Esophagus muscularis mucosa (tissue), 4 donors: ENCODE data around the gene NEK11. TPM values are rescaled to one million over a fixed set of nuclear protein-coding genes. Genes with fewer than 3 reads are reported as not detected.
"Not testable (repeated sequence)": the region's sequence is repeated elsewhere in the genome, so short reads cannot be mapped to it uniquely, and the experiment has no call there.

Source experiments
- DNase-seq: peaks from one replicate; pipeline ENCODE4 v3.0.0-alpha.2; 2017; ENCODE audit errors: extremely low spot score
- H3K27ac ChIP-seq, 4 donors: fragments of 200-600 bp; sonication (generic); replicated peaks in 1 of 4; 1 replicate in 3 of 4; 2 replicates in 1 of 4; pipeline ENCODE4 v1.5.1; 2016 to 2019; ENCODE audit warnings: mild to moderate bottlenecking in 1 of 4
- H3K27me3 ChIP-seq, 4 donors: fragments of 200-600 bp; sonication (generic); one replicate each; pipeline versions ENCODE4 v1.5.1 to v1.6.0; 2016 to 2019
- H3K36me3 ChIP-seq, 4 donors: fragments of 200-600 bp; sonication (generic); one replicate each; pipeline ENCODE4 v1.5.1; 2016 to 2019
- H3K4me1 ChIP-seq, 4 donors: fragments of 200-600 bp; sonication (generic); one replicate each; pipeline ENCODE4 v1.5.1; 2016 to 2019
- H3K4me3 ChIP-seq, 4 donors: fragments of 200-600 bp; sonication (generic); 1 replicate in 2 of 4; 2 replicates in 2 of 4; pipeline ENCODE4 v1.5.1; 2016 to 2019; ENCODE audit warnings: mild to moderate bottlenecking in 4 of 4, moderate library complexity in 1 of 4
- H3K9me3 ChIP-seq, 4 donors: fragments of 200-600 bp; sonication (generic); 1 replicate in 3 of 4; 2 replicates in 1 of 4; pipeline ENCODE4 v1.5.1; 2016 to 2019
- EP300 ChIP-seq: sonication (generic); formaldehyde crosslinking; IDR thresholded peaks from one replicate; pipeline ENCODE4 v1.6.1; 2017; ENCODE audit warnings: antibody characterized with exemption
- POLR2A ChIP-seq: fragments of 450-650 bp; IDR thresholded peaks from one replicate; pipeline ENCODE4 v1.6.1; 2017; ENCODE audit warnings: antibody characterized with exemption, moderate library complexity, mild to moderate bottlenecking, low read depth
- POLR2AphosphoS5 ChIP-seq, 2 donors: sonication (generic); formaldehyde crosslinking; IDR thresholded peaks; one replicate each; pipeline ENCODE4 v1.6.1; 2017; ENCODE audit warnings: antibody characterized with exemption in 2 of 2
- WGBS: methylation state at CpG from one replicate; pipeline ENCODE4 v1.1.5; 2018; 5-methylcytosine and 5-hydroxymethylcytosine counted together
- intact Hi-C: fragments of 100-400 bp; cut with DNase I; formaldehyde crosslinking; loops from one replicate; pipeline ENCODE4 v1.15.1; 2023
- total RNA-seq, 4 donors: library from RNA; depleted of rRNA; stranded (reverse); fragments of >200 nt; gene quantifications; one replicate each; pipeline versions ENCODE4 v1.1.0 to v1.2.1, GENCODE V29; 2016
- TF ChIP-seq, protein P1 (sequence below), 3 experiments: fragments of 200-600 bp in 2 of 3; fragments of 450-650 bp in 1 of 3; sonication (generic) in 2 of 3; IDR thresholded peaks; one replicate each; pipeline ENCODE4 v1.5.1; 2017 to 2019; ENCODE audit warnings: antibody characterized with exemption in 3 of 3, mild to moderate bottlenecking in 2 of 3, moderate library complexity in 1 of 3

NEK11 gene
- total RNA-seq, 4 donors from 2014 or later = 5.4 to 12.0 (median 6.8) TPM

DNA sequence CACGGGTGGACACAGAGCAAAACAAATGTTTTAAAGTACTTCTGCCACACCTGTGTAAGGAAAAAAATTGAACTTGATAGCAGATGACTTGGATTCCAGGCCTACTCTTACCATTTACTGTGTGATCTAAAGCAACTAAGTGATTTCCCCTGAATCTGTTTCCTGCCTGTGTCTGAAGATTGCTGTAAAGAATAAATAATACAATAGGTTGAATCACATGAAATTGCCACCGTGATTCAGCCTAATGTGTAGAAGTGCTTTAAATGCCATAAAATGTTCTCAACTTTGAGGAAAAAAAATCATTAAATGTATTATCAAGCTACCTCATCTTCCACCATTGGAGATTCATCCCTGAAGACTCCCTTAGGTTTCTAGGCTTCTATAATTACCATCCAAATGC, 327.3 kb downstream of the NEK11 start:
- Histone ChIP-seq H3K4me1 (peaks cover 0 to 9% (median 4%) of the 10 kb centered on the region in 4 donors), H3K4me3 (no peak overlapping the region), H3K9me3 (no peaks in the 10 kb centered on the region), H3K27me3 (no peaks in the 10 kb centered on the region), H3K27ac (no peak overlapping the region), H3K36me3 (no peaks in the 10 kb centered on the region)
- DNase-seq = no peak
- WGBS = 71% methylated on average over 2 of the region's 2 CpGs
- intact Hi-C loops = no loop called here
- no peak for TF ChIP-seq EP300
- TF ChIP-seq, protein P1, sequence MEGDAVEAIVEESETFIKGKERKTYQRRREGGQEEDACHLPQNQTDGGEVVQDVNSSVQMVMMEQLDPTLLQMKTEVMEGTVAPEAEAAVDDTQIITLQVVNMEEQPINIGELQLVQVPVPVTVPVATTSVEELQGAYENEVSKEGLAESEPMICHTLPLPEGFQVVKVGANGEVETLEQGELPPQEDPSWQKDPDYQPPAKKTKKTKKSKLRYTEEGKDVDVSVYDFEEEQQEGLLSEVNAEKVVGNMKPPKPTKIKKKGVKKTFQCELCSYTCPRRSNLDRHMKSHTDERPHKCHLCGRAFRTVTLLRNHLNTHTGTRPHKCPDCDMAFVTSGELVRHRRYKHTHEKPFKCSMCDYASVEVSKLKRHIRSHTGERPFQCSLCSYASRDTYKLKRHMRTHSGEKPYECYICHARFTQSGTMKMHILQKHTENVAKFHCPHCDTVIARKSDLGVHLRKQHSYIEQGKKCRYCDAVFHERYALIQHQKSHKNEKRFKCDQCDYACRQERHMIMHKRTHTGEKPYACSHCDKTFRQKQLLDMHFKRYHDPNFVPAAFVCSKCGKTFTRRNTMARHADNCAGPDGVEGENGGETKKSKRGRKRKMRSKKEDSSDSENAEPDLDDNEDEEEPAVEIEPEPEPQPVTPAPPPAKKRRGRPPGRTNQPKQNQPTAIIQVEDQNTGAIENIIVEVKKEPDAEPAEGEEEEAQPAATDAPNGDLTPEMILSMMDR (IDR thresholded peaks at IDR 0.05) = no peak
- no peak for TF ChIP-seq POLR2AphosphoS5 (IDR thresholded peaks at IDR 0.05)
- no peak for TF ChIP-seq POLR2A

DNA sequence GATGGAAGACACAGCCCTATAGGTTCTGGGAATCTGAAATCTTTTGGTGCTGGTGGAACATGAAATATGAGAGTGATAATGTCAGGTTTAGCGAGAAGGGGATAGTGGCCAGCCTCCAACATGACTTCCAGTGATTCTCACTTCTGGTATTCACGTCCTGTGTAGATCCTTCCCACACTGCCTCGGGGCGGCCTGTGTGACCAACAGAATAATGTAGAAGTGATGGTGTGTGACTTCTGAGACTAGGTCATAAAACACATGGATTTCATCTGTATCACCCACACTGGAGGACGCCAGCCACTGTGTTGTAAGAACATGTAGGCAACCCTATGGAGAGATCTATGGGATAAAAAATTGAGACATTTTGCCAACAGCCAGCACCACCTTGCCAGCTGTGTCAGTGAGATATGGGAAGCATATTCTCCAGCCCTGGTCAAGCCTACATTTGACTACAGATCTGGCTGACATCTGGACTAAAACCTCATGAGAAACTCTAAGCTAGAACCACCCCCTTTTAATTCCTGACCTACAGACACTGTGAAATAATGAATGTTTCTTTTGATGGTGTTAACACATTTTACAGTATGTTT, 329.4 kb downstream of the NEK11 start:
- Histone ChIP-seq H3K36me3 (no peaks in the 10 kb centered on the region), H3K4me1 (peaks cover 0 to 9% (median 2%) of the 10 kb centered on the region in 4 donors), H3K27me3 (no peaks in the 10 kb centered on the region), H3K9me3 (no peaks in the 10 kb centered on the region), H3K4me3 (no peak overlapping the region), H3K27ac (no peak overlapping the region)
- 85% methylated on average over 5 of the region's 5 CpGs for WGBS
- intact Hi-C loops = no loop called here
- TF ChIP-seq POLR2A = no peak
- no peak for TF ChIP-seq POLR2AphosphoS5 (IDR thresholded peaks at IDR 0.05)
- TF ChIP-seq, protein P1 (IDR thresholded peaks at IDR 0.05) = no peak
- no peak for TF ChIP-seq EP300
- no peak for DNase-seq

DNA sequence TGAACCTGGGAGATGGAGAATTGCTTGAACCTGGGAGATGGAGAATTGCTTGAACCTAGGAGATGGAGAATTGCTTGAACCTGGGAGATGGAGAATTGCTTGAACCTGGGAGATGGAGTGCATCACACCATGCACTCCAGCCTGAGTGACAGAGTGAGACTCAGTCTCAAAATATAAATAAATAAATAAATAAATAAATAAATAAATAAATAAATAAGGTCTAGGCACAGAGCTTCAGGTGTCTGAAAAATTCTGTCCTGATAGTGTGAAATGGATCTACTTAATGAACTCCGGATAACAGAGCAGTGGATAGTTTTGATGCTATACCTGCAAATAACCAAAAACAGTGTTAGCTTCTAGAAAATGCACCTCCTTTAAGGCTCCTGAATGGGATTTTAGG, 330.6 kb downstream of the NEK11 start:
- no peaks in the 10 kb centered on the region for H3K27me3 ChIP-seq
- peaks cover 8 to 20% (median 10%) of the 10 kb centered on the region in 4 donors for H3K4me1 ChIP-seq
- TF ChIP-seq POLR2AphosphoS5 (IDR thresholded peaks at IDR 0.05) = no peak
- H3K9me3 ChIP-seq = no peaks in the 10 kb centered on the region
- DNase-seq = no peak
- H3K27ac ChIP-seq = no peak overlapping the region
- WGBS = 96% methylated on average over 1 of the region's 1 CpG
- H3K36me3 ChIP-seq = no peaks in the 10 kb centered on the region
- no peak overlapping the region for H3K4me3 ChIP-seq
- intact Hi-C loops = no loop called here

DNA sequence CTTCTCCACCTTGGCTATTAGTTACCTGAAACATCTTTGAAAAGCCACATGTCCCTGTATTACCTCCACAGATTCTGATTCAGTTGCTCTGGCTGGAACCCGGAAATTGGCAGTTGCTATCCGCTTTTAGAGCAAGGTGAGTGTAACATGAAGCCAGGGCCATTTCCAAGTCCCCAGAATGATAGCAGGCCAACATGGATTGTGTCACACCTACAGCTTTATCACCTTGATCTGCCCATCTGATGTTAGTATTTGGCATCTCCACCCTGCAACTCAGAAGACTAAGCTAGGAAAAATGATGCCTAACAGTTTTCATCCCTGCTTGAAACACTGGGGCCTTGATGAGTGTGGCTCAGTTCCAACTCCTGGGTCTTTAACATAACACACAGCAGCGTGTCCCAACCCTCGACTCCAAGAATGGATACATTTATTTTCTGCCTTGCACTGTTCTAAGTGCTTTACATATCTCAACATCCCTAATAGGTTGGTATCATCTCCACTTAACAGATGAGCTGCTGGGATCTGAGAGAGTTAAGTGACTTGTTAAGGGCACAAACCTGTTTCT, 333.6 kb downstream of the NEK11 start:
- no peaks in the 10 kb centered on the region for H3K9me3 ChIP-seq
- intact Hi-C loops = no loop called here
- H3K27ac ChIP-seq = no peak overlapping the region
- H3K36me3 ChIP-seq = no peaks in the 10 kb centered on the region
- DNase-seq = no peak
- TF ChIP-seq, protein P1 (IDR thresholded peaks at IDR 0.05) = no peak
- TF ChIP-seq POLR2A = no peak
- no peak for TF ChIP-seq EP300
- no peak for TF ChIP-seq POLR2AphosphoS5 (IDR thresholded peaks at IDR 0.05)
- H3K27me3 ChIP-seq = no peaks in the 10 kb centered on the region
- peaks cover 15 to 28% (median 18%) of the 10 kb centered on the region in 4 donors for H3K4me1 ChIP-seq
- 85% methylated on average over 4 of the region's 4 CpGs for WGBS
- no peak overlapping the region for H3K4me3 ChIP-seq

DNA sequence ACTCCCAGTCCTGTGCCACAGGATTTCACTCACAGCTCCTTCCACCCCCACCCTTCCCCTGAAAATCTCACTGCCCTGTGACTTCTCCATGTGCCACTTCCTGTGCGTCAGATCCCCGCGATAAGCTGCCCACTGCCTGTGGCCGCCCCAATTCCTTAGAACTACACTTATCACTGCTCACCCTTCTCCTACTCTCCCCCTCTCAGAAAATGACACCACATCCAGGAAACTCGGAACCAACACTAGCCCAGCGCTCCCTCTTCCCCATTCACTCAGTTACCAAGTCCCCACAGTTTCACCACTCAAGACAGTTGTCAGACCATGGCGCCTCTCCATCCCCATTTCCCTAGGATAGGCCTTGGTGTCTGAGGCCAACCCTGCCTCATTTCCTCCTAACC, 334.4 kb downstream of the NEK11 start:
- H3K27me3 ChIP-seq, DNase-seq, H3K9me3 ChIP-seq, intact Hi-C loops, H3K36me3 ChIP-seq: not testable (repeated sequence)
- peak overlapping the region; percentile 70 to 78 (median 75) for H3K27ac ChIP-seq
- peak overlapping the region; percentile 57 to 65 (median 62) for H3K4me3 ChIP-seq
- peaks cover 15 to 28% (median 18%) of the 10 kb centered on the region in 4 donors for H3K4me1 ChIP-seq
- 83% methylated on average over 4 of the region's 7 CpGs for WGBS
